AG09319 (cell line): ENCODE data around the gene MGME1.

Experiments
- DNase-seq: peaks from one replicate; pipeline ENCODE4 v3.0.0-alpha.2; 2010; ENCODE audit warnings: low read depth; ENCODE audit errors: extremely low read depth
- TF ChIP-seq, protein P1 (sequence below): IDR thresholded peaks from 2 replicates; pipeline ENCODE4 v1.5.1; 2011; ENCODE audit warnings: low read depth, mild to moderate bottlenecking, inconsistent platforms, low read length, moderate library complexity

The MGME1 gene

GRCh38 chr20:17946572-17947473, 22.0 kb upstream of the MGME1 start:
- TF ChIP-seq, protein P1, sequence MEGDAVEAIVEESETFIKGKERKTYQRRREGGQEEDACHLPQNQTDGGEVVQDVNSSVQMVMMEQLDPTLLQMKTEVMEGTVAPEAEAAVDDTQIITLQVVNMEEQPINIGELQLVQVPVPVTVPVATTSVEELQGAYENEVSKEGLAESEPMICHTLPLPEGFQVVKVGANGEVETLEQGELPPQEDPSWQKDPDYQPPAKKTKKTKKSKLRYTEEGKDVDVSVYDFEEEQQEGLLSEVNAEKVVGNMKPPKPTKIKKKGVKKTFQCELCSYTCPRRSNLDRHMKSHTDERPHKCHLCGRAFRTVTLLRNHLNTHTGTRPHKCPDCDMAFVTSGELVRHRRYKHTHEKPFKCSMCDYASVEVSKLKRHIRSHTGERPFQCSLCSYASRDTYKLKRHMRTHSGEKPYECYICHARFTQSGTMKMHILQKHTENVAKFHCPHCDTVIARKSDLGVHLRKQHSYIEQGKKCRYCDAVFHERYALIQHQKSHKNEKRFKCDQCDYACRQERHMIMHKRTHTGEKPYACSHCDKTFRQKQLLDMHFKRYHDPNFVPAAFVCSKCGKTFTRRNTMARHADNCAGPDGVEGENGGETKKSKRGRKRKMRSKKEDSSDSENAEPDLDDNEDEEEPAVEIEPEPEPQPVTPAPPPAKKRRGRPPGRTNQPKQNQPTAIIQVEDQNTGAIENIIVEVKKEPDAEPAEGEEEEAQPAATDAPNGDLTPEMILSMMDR, result no peak
- no peak for DNase-seq

GRCh38 chr20:17947474-17947815, 21.4 kb upstream of the MGME1 start:
- no peak for DNase-seq
- TF ChIP-seq, protein P1, result no peak

GRCh38 chr20:17948442-17948841, 20.4 kb upstream of the MGME1 start:
- no peak for DNase-seq
- TF ChIP-seq, protein P1, result no peak

- TF ChIP-seq, protein P1, result no peak
- no peak for DNase-seq
Measured at GRCh38 chr20:17949899-17950298, 18.9 kb upstream of the MGME1 start.

- DNase-seq, result no peak
Measured at GRCh38 chr20:17950670-17951069, 18.1 kb upstream of the MGME1 start.

GRCh38 chr20:17951323-17951722, 17.5 kb upstream of the MGME1 start:
- TF ChIP-seq, protein P1, result no peak
- no peak for DNase-seq

More at GRCh38 chr20:17950670-17951069, 18.1 kb upstream of the MGME1 start:
- TF ChIP-seq, protein P1, result no peak
